Measurements from ENCODE around the gene SH3PXD2A.
"Not testable (repeated sequence)": the region's sequence is repeated elsewhere in the genome, so short reads cannot be mapped to it uniquely, and the experiment has no call there.

The SH3PXD2A gene

GRCh38 chr10:103679096-103679790 is 176.1 kb downstream of the SH3PXD2A start:
- no peak for DNase-seq

- DNase-seq = peak; percentile 94
Observed at GRCh38 chr10:103678178-103678526, 177.2 kb downstream of the SH3PXD2A start.

GRCh38 chr10:103677486-103678177 is 177.7 kb downstream of the SH3PXD2A start:
- DNase-seq = no peak

GRCh38 chr10:103676851-103677417 is 178.4 kb downstream of the SH3PXD2A start:
- DNase-seq = no peak

- DNase-seq = no peak
Observed at GRCh38 chr10:103676058-103676785, 179.2 kb downstream of the SH3PXD2A start.

- no peak for DNase-seq
Observed at GRCh38 chr10:103673606-103674005, 181.8 kb downstream of the SH3PXD2A start.

- no peak for DNase-seq
Observed at GRCh38 chr10:103672345-103672744, 183.0 kb downstream of the SH3PXD2A start.

- DNase-seq = no peak
Observed at GRCh38 chr10:103671126-103671895, 184.1 kb downstream of the SH3PXD2A start.

- DNase-seq = no peak
Observed at GRCh38 chr10:103669944-103670343, 185.4 kb downstream of the SH3PXD2A start.

GRCh38 chr10:103669243-103669929 is 186.0 kb downstream of the SH3PXD2A start:
- DNase-seq = no peak

GRCh38 chr10:103668351-103669242 is 186.8 kb downstream of the SH3PXD2A start:
- DNase-seq = no peak

GRCh38 chr10:103667356-103667755 is 188.0 kb downstream of the SH3PXD2A start:
- DNase-seq = no peak

- DNase-seq = no peak
Observed at GRCh38 chr10:103666762-103667150, 188.6 kb downstream of the SH3PXD2A start.

- DNase-seq = no peak
Observed at GRCh38 chr10:103666087-103666761, 189.2 kb downstream of the SH3PXD2A start.

- DNase-seq = no peak
Observed at GRCh38 chr10:103665162-103665889, 190.1 kb downstream of the SH3PXD2A start.

GRCh38 chr10:103663802-103664201 is 191.6 kb downstream of the SH3PXD2A start:
- DNase-seq = no peak

- no peak for DNase-seq
Observed at GRCh38 chr10:103663236-103663635, 192.1 kb downstream of the SH3PXD2A start.

- not testable (repeated sequence) for DNase-seq
Observed at GRCh38 chr10:103662704-103663103, 192.7 kb downstream of the SH3PXD2A start.

GRCh38 chr10:103661198-103661950 is 194.0 kb downstream of the SH3PXD2A start:
- peak; percentile 70 for DNase-seq

Data from CD4-positive, alpha-beta T cell treated with Interleukin-21 for 1 hour (primary cell).